Kasumi-1 (cell line): Measurements from ENCODE around the gene ACTR1B.
A peak's percentile ranks its signal among the peaks of the same experiment; 100 is the strongest.
"Not testable (repeated sequence)": the region's sequence is repeated elsewhere in the genome, so short reads cannot be mapped to it uniquely, and the experiment has no call there.

Source experiments
- DNase-seq, 2 experiments: peaks; one replicate each; lab custom pipeline; 2025; lab: John Stamatoyannopoulos, UW

ACTR1B gene

GRCh38 chr2:97663962-97664635 lies at the start of gene ACTR1B:
Gene ACTR1B, minus strand, starts transcription at chr2:97664044. Its CDS starts 154 bp downstream, at chr2:97663890.
- DNase-seq: peak; percentile 99 to 100

DNA sequence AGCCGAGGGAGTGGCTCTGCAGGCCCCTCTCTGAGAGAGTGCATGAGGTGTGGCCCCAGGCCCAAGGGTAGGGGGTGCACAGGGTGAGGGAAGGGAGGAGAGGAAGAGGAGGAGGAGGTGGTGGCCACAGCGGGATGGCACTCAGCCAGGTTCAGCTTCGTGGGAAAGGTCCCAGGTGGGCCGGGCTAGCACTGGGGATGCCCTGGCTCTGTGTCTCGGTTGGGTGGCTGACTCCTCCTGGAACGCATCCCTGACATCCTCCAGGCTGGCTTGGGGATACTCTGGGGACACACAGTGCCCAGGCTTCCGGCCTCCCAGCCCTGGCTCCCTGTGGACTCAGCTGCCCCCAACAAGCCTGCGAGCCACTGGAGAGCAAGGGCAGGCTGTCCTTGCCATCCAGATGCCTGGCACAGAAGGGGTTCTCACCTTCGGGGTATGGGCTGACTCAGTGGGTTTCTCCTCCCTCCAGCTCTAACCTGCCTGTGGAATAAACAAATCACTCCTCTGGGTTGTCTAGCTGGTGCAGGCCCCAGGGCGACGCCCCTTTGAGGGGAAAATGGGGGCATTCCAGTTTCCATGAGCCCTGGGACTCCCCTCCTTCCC lies 49.0 kb upstream of the ACTR1B start:
- no peak for DNase-seq

- not testable (repeated sequence) for DNase-seq
Observed at GRCh38 chr2:97712175-97712574, 48.3 kb upstream of the ACTR1B start.

DNA sequence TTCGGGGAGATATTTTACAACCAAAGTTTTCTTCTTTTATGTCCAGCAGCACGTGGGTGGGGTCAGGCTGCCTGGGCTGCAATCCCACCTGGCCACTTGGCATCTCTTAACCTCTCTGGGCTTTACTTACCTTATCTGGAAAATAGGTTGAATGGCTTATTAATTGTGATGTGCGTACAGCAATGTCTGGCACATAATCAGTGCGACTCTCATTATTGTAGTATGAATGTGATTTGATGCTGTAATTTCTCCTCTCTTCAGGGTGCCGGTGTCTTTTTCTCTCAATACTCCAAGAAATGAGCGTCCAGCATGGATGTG lies 47.5 kb upstream of the ACTR1B start:
- DNase-seq: no peak

DNA sequence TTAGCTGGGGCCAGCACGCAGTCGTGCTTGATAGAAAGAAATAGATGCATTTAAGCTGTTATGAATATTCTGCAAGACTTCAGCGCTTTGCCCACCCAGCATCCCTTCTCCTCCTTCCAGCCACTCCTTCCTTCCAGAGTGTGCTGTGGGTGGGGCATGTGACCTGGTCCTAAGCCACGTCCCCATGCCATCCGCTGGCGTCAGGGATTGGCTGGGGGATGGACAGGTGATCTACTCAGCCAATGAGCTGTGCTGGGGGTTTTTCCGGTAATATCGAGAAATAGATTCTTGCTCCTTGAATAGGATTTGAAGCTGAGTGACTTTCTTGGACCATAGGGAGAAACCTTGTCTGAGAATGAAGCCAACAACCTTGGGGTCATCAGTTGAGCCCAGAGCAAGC lies 44.8 kb upstream of the ACTR1B start:
- DNase-seq: no peak

- peak in 1 of 2 experiments; percentile 1 for DNase-seq
Observed at GRCh38 chr2:97708048-97708380, 44.2 kb upstream of the ACTR1B start.

DNA sequence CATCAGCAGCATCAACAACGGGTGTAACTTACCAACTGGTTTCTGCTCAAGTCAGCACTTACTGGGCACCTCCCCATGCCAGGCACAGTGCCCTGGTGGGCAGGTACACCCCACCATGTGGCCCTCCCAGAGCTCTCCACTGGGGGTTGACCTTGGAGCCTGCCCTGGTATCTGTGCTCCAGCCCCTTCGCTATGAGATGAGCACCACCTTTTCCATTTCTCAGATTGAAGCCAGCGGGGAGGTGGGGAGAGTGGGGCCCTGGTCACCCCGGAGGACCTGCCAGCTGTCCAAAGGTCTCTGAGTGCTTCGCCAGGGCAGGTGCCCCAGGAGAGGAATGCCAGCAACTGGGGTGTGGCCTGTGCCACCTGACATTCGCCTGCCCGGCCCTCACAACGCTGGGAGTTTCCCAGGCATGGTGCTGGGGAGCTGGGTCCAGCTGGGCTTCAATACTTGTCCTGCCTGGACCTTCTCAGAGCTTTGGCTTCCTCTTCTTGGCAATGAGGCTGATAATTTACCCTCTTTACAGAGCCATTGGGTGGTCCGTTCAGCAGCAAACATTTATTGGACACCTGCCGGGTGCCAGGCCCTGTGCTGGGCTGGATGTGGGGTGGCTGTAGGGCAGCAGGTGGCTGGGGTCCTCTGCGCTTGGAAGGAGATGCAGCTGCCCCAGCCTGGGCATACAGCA lies 43.7 kb upstream of the ACTR1B start:
- DNase-seq: no peak

DNA sequence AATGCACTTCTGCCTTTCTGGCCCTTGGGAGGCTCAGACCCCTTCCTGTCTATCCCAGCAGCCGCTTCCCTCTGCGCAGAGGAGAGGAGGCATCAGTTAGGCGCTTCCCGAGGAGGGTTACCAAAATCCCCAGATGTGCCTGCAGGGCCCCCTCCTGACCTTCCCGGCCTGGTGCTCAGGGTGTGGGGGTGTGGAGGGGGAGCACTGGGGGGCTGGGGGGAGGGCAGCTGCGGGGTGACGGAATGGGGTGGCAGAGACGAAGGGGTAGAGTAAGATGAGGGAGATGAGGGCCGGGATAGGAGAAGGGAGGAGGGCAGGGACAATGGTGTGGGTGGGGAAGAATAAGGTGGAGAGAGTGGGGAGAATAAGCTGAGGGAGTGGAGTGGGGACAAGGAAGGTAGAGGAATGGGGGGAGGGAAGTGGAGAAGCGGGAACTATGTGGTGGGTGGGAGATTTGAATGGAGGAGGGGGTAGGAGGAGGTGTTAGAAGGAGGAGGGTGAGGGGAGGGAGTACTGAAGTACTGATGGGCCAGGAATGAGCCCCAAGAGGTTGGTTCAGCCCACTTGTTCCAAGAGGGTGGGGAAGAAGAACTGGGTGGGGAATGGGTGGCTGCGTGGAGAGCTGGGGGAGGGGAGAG lies 43.0 kb upstream of the ACTR1B start:
- peak; percentile 13 to 18 for DNase-seq

- no peak for DNase-seq
Observed at GRCh38 chr2:97706112-97706511, 42.3 kb upstream of the ACTR1B start.

- no peak for DNase-seq
Observed at GRCh38 chr2:97704989-97705388, 41.1 kb upstream of the ACTR1B start.

- no peak for DNase-seq
Observed at GRCh38 chr2:97703741-97704140, 39.9 kb upstream of the ACTR1B start.

DNA sequence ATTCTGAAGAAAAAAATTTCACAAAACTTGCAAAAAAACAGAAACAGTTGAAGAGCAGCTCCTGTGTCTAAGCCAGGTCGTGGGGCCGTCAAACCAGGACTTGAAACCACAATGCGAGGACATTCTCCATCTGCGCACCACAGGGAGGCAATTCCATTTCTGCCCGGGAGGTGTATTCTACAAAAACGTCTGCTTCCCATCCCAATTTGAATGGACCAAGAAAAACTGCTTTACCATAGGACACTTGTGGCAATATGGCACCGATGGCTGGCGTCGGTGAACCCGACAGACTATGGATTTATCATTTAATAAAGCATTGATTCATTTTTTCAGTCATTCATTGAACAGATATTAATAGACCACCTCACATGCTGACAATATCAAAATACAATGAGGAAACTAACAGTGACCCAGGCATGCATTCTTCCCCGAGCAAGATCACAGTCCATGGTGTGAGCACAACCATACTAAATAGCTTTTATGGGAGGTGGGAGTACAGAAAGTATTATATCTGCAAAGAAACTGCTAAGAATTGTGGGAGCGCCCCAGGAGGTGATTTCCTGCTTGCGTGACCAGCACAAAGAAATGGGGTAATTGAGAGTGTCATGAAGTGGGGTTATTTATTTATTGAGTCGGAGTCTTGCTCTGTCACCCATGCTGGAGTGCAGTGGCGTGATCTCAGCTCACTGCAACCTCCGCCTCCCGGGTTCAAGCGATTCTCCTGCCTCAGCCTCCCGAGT lies 39.1 kb upstream of the ACTR1B start:
- no peak for DNase-seq

DNA sequence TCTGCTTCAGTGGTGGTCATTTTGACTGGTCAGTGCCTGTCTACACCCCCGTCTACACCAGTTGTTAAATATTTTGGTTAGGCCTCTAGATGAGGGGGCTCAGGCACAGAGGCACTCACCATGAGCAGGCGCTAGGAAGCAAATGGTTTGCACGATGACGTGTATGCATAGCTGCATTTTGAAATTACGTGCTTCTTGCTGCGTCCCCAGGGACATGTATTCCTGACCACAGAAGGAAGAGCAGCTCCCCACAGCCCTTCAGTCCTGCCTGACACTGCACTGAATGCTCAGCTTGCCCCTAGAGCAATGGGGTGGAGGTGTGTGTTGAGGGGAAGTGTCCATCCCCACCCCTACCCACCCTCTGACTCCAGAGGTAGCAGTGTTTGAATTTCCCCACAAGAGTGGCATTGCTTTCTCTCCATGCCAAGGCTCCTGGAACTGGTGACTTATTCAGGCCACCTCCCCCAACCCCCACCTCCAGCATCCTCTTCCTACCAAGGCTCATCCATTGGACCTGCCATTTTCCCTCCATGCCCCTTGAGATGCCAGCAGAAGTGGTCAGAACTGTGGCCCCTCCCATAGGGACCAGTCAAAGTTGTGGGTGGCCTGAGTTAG lies 38.1 kb upstream of the ACTR1B start:
- DNase-seq: no peak

- DNase-seq: no peak
Observed at GRCh38 chr2:97701186-97701585, 37.3 kb upstream of the ACTR1B start.

GRCh38 chr2:97699765-97700444 lies 36.1 kb upstream of the ACTR1B start:
- DNase-seq: peak; percentile 84 to 92

DNA sequence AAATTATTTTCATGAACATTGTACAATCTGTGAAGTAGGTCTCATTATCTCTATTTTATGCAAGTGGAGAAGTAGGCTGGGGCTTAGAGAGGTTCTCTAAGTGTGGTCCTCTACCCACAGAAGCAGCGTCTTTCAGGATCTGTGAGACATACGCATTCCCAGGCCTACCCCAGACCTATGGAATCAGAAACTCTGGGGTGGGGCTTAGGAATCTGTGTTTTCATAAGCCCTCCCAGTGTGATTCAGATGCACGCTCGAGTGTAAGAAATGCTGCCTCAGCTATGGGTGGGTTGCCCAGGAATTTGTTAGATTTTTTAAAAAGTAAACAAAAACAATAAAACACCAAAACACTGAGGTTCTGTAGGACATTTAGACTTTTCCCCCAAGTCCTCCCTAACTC lies 34.7 kb upstream of the ACTR1B start:
- DNase-seq: no peak

DNA sequence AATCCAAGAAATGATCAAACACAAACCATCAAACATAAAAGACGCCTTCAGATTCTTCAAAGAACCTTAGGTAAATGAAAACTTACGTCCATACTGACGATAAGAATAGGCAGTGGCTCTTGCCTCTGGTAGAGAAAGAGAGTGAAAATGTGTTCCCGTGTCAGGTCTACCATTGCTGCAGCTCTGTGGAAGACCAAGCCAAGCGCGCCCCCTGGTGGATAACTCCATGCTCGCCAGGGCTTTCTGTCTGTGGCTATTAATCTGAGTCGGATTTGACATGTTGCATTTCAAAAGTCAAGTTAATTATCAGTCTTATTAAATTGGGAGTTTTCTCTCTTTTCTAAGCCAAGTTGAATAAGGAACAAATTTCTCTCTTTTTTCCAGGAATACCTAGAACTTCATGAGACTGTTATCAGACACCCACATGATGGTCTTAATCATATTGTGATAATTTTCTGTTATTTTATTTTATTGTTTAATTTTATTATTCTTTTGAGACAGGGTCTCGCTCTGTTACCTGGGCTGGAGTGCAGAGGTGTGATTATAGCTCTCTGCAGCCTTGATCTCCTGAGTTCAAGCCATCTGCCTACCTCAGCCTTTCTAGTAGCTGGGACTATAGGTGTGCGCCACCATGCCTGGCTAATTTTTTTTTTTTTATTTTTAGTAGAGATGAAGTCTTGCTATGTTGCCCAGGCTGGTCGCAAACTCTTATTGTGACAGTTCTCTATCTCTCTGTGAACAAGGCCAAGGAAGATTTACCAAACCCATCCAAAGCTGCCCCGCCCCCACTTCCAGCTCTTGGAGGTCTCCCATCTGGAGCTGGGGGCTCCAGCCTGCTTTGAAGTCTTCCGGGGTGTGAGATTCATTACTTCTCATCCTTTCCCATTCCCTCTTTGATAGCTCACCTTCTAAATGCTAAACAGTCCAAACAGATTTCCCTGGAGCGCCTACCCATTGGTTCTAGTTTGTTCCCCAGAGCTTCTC lies 33.7 kb upstream of the ACTR1B start:
- peak; percentile 80 to 85 for DNase-seq

GRCh38 chr2:97695744-97696143 lies 31.9 kb upstream of the ACTR1B start:
- no peak for DNase-seq

DNA sequence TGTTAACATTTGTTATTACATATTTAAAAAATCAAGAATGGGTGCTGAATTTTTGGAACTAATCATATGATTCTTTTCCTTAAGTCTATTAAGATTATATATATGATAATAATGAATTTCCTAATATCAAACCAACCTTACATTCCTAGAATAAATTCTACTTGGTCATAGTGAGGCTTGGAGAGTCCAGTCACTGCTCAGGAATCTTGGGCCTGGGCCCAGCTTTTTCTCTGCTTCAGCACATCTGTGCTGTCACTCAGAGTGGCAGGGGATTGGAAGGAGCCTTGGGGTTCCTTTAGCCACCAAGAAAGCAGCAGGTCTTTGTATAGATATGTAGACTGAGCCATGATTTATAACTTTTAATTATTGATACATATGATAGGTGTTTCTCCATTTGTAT lies 29.6 kb upstream of the ACTR1B start:
- DNase-seq: no peak

GRCh38 chr2:97691166-97691565 lies 27.3 kb upstream of the ACTR1B start:
- no peak for DNase-seq
